ENCODE results near the gene RPLP2.

The RPLP2 gene

GRCh38 chr11:808427-809286 lies 1.1 kb upstream of the RPLP2 start:
- no peak for DNase-seq

GRCh38 chr11:810040-810567 lies 337 bp downstream of the RPLP2 start:
- no peak for DNase-seq

- no peak for DNase-seq
These were observed 1.9 kb downstream of the RPLP2 start for GRCh38 chr11:811446-812245.

GRCh38 chr11:812390-812789 lies 2.6 kb downstream of the RPLP2 start:
- no peak for DNase-seq

- no peak for DNase-seq
These were observed 3.3 kb downstream of the RPLP2 start for GRCh38 chr11:813072-813455.

GRCh38 chr11:813456-814096 lies 3.8 kb downstream of the RPLP2 start:
- no peak for DNase-seq

GRCh38 chr11:815675-816432 lies 6.1 kb downstream of the RPLP2 start:
- DNase-seq = no peak

- no peak for DNase-seq
These were observed 6.6 kb downstream of the RPLP2 start for GRCh38 chr11:816433-816779.

GRCh38 chr11:818396-819128 lies 8.8 kb downstream of the RPLP2 start, which contains the start of gene PNPLA2:
Gene PNPLA2, plus strand, starts transcription at chr11:818914. Its CDS starts 805 bp downstream, at chr11:819719.
- DNase-seq = no peak

- DNase-seq = peak; percentile 93
These were observed 9.6 kb downstream of the RPLP2 start for GRCh38 chr11:819129-819931.

- DNase-seq = peak; percentile 72
These were observed 10.3 kb downstream of the RPLP2 start for GRCh38 chr11:819943-820649.

GRCh38 chr11:820655-821511 lies 11.1 kb downstream of the RPLP2 start:
- DNase-seq = no peak

GRCh38 chr11:821512-822371 lies 12.0 kb downstream of the RPLP2 start:
- no peak for DNase-seq

- no peak for DNase-seq
These were observed 13.9 kb downstream of the RPLP2 start for GRCh38 chr11:823441-824291.

- no peak for DNase-seq
These were observed 14.6 kb downstream of the RPLP2 start for GRCh38 chr11:824292-824880.

GRCh38 chr11:824942-825341 lies 15.2 kb downstream of the RPLP2 start:
- DNase-seq = no peak

Measured in right forelimb (tissue), 1 donor.